ENCODE results near the gene LILRB2. TPM values are rescaled to one million over a fixed set of nuclear protein-coding genes. Genes with fewer than 3 reads are reported as not detected.
"Not testable (repeated sequence)": the region's sequence is repeated elsewhere in the genome, so short reads cannot be mapped to it uniquely, and the experiment has no call there.

The LILRB2 gene
- total RNA-seq, 1 experiment from 2014 or later, result not detected

DNA sequence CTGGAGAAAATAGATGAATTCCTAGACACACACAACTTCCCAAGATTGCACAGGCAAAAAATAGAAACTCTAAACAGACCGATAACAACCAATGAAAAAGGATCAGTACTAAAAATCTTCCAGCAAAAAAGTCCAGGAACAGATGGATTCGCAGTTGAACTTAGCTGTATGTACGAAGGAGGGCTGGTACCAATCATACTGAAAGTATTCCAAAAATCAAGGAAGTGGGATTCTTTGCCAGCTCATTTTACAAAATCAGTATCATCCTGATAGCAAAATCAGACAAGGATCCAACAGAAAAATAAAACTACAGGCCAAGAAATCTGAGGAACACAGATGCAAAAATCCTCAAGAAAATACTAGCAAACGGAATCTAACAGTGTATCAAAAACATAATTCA is 6.5 kb upstream of the LILRB2 start:
- no peak overlapping the region for H3K27ac Mint-ChIP-seq
- Histone ChIP-seq H4K20me1 (ENCODE audit: control insufficient read depth, insufficient read depth, insufficient read length) (no peaks in the 10 kb centered on the region), H2BK15ac (ENCODE audit: low read depth, low read length) (no peak overlapping the region), H2BK120ac (ENCODE audit: low read depth, low read length, poor library complexity, severe bottlenecking) (no peak overlapping the region), H3K9ac (ENCODE audit: extremely low read depth, insufficient read length, low read length) (no peak overlapping the region), H3K27ac (ENCODE audit: insufficient read length, low read depth, low read length) (no peak overlapping the region), H3K4me1 (ENCODE audit: insufficient read depth, low read length) (no peaks in the 10 kb centered on the region), H3K4ac (ENCODE audit: low read depth, low read length) (no peak overlapping the region), H2AK5ac (ENCODE audit: insufficient read length, low read length) (no peak overlapping the region), H3K9me3 (ENCODE audit: control insufficient read depth, low read depth, low read length) (no peaks in the 10 kb centered on the region), H4K5ac (ENCODE audit: insufficient read length, low read depth, low read length) (no peak overlapping the region), H3K56ac (ENCODE audit: insufficient read length, low read depth, low read length) (no peak overlapping the region), H3K18ac (ENCODE audit: insufficient read length, low read depth, low read length) (no peak overlapping the region), H3T11ph (ENCODE audit: low read length) (no peak overlapping the region), H4K91ac (ENCODE audit: insufficient read length, low read depth, low read length) (no peak overlapping the region), H3K27me3 (ENCODE audit: insufficient read depth, low read length) (no peaks in the 10 kb centered on the region), H3K4me2 (ENCODE audit: insufficient read depth, insufficient read length, low read length) (no peak overlapping the region), H3K23ac (ENCODE audit: insufficient read length, low read depth, low read length) (no peak overlapping the region), H3K14ac (ENCODE audit: insufficient read depth, low read length) (no peak overlapping the region), H3K79me1 (ENCODE audit: insufficient read depth, low read depth, low read length, poor library complexity, severe bottlenecking) (no peaks in the 10 kb centered on the region), H2BK12ac (ENCODE audit: insufficient read length, low read depth, low read length) (no peak overlapping the region), H4K8ac (replicated peaks; ENCODE audit: insufficient read length, low read depth, low read length) (no peak overlapping the region), H2BK20ac (ENCODE audit: low read depth, low read length, poor library complexity, severe bottlenecking) (no peak overlapping the region), H2BK5ac (ENCODE audit: insufficient read length, low read length) (no peak overlapping the region), H3K79me2 (ENCODE audit: insufficient read depth, low read length) (no peaks in the 10 kb centered on the region), H2AFZ (ENCODE audit: low read length) (no peak overlapping the region), H3K23me2 (ENCODE audit: insufficient read length, low read depth, low read length, poor library complexity, severe bottlenecking) (no peaks in the 10 kb centered on the region)
- no peak overlapping the region for H3K4me3 Mint-ChIP-seq
- H3K9me3 Mint-ChIP-seq, result peaks cover 0 to 57% of the 10 kb centered on the region in 2 experiments; a peak in 2 of 5 replicates
- TF ChIP-seq CTCF (conservative IDR thresholded peaks at IDR 0.05), result no peak
- H3K36me3 Mint-ChIP-seq (ENCODE audit: insufficient read depth in 1 of 3, low read depth in 3 of 3), result no peaks in the 10 kb centered on the region
- no CpG with 5 or more reads among the region's 4 CpGs for WGBS (ENCODE audit: extremely low coverage, insufficient read length, low lambda C conversion rate)
- no peak for DNase-seq
- H3K27me3 Mint-ChIP-seq (ENCODE audit: low read depth), result peaks cover 32% of the 10 kb centered on the region
- H3K4me1 Mint-ChIP-seq, result peaks cover 0 to 16% of the 10 kb centered on the region in 2 experiments; a peak in 2 of 4 replicates

DNA sequence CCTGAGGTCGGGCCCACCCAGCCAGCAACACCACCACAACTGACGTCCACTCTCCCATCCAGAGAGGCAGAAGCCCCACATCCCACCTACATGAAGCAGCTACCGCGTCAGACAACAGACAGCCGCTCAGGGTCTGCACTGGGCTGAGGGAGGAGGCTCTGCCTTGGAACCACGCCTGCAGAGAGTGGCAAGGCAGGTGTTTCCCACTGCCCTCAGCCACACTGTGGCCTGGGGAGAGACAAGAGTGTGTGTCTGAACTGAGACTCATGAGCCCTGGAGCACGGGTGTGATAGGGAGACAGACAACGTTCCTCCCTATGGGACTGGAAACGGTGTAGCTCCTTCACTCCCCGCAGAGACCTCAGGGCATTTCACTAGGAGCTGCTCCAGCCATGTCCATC is 5.4 kb upstream of the LILRB2 start:
- H3K23ac ChIP-seq (ENCODE audit: insufficient read length, low read depth, low read length); H4K20me1 ChIP-seq (ENCODE audit: control insufficient read depth, insufficient read depth, insufficient read length); H3T11ph ChIP-seq (ENCODE audit: low read length); H3K4me1 ChIP-seq (ENCODE audit: insufficient read depth, low read length); H4K8ac ChIP-seq (replicated peaks; ENCODE audit: insufficient read length, low read depth, low read length); H3K9ac ChIP-seq (ENCODE audit: extremely low read depth, insufficient read length, low read length); H3K27me3 ChIP-seq (ENCODE audit: insufficient read depth, low read length); H3K4ac ChIP-seq (ENCODE audit: low read depth, low read length); H3K4me3 Mint-ChIP-seq; H2BK20ac ChIP-seq (ENCODE audit: low read depth, low read length, poor library complexity, severe bottlenecking); H3K18ac ChIP-seq (ENCODE audit: insufficient read length, low read depth, low read length); DNase-seq; H2BK12ac ChIP-seq (ENCODE audit: insufficient read length, low read depth, low read length); H3K27ac Mint-ChIP-seq; H2AK5ac ChIP-seq (ENCODE audit: insufficient read length, low read length); H3K23me2 ChIP-seq (ENCODE audit: insufficient read length, low read depth, low read length, poor library complexity, severe bottlenecking); H3K56ac ChIP-seq (ENCODE audit: insufficient read length, low read depth, low read length); H3K36me3 Mint-ChIP-seq (ENCODE audit: insufficient read depth in 1 of 3, low read depth in 3 of 3); H3K79me1 ChIP-seq (ENCODE audit: insufficient read depth, low read depth, low read length, poor library complexity, severe bottlenecking); H3K27ac ChIP-seq (ENCODE audit: insufficient read length, low read depth, low read length); H4K5ac ChIP-seq (ENCODE audit: insufficient read length, low read depth, low read length); H2BK120ac ChIP-seq (ENCODE audit: low read depth, low read length, poor library complexity, severe bottlenecking); H3K14ac ChIP-seq (ENCODE audit: insufficient read depth, low read length); H2BK5ac ChIP-seq (ENCODE audit: insufficient read length, low read length); H3K4me2 ChIP-seq (ENCODE audit: insufficient read depth, insufficient read length, low read length); H2BK15ac ChIP-seq (ENCODE audit: low read depth, low read length); H3K9me3 ChIP-seq (ENCODE audit: control insufficient read depth, low read depth, low read length); H3K79me2 ChIP-seq (ENCODE audit: insufficient read depth, low read length); H2AFZ ChIP-seq (ENCODE audit: low read length); H4K91ac ChIP-seq (ENCODE audit: insufficient read length, low read depth, low read length): not testable (repeated sequence)
- no CpG with 5 or more reads among the region's 10 CpGs for WGBS (ENCODE audit: extremely low coverage, insufficient read length, low lambda C conversion rate)
- peaks cover 0 to 16% of the 10 kb centered on the region in 2 experiments; a peak in 2 of 4 replicates for H3K4me1 Mint-ChIP-seq
- H3K27me3 Mint-ChIP-seq (ENCODE audit: low read depth), result peaks cover 34% of the 10 kb centered on the region
- peaks cover 0 to 66% of the 10 kb centered on the region in 2 experiments; a peak in 2 of 5 replicates for H3K9me3 Mint-ChIP-seq
